Measurements from ENCODE around the gene CBLC.
A peak's percentile ranks its signal among the peaks of the same experiment; 100 is the strongest.
"Not testable (repeated sequence)": the region's sequence is repeated elsewhere in the genome, so short reads cannot be mapped to it uniquely, and the experiment has no call there.

The CBLC gene

DNA sequence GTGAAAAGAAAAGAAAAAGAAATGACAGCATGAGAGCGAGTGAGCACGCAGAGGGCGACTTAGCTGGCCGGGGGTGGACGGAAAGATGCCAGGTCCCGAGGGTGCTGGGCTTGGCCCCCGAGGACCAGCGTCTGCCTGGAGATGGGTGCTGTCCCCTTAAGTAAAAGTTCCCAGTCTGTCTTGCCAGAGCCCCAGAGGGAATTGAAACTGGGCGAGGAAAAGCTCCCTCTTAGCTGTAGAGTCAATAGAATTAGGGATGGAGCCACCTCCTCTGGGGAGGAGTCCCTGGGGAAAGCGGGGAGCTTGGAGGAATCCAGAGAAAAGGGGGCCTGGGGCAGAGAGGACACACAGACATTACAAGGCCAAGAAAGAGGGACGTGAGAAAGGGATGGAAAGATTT lies 44.5 kb downstream of the CBLC start:
- DNase-seq: no peak

DNA sequence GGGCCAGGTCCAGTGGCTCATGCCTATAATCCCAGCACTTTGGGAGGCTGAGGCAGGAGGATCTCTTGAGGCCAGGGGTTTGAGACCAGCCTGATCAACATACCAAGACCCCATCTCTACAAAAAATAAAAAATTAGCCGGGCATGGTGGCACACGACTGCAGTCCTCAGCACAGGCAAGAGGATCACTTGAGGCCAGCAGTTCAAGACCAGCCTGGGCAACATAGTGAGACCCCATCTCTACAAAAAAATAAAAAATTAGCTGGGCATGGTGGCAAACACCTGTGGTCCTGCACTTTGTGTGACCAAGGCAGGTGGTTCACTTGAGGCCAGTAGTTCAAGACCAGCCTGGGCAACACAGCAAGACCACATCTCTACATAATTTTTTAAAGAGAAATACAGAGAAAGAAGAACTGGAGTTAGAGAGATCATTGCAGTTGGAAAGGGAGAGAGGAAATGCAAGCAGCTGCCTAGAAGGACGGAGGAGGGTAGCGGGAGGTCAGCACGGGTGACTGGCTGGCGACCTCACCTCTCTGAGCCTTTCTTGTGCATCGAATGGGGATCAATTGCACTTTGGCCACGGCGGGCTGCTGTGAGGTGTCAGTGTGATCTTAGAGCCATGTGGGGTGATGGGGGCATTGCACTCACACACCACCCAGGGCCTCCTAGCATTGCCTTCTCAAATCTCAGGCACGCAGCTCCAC lies 45.1 kb downstream of the CBLC start:
- DNase-seq: no peak

DNA sequence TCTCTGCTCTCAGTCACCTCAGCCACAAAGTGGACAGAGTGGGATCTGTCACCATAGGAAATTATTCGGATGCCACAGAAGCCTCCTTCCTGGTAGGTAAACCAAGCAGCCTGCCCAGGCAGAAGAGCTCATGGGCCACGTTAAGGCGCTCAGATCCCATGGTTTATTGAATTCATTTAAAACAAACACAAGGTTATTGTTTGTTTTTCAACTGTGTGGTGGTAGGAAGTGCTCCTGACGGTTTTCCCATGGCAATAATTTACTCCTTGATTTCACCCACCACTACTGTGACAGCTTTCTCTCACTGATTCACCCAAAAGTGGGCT lies 45.6 kb downstream of the CBLC start:
- no peak for DNase-seq

DNA sequence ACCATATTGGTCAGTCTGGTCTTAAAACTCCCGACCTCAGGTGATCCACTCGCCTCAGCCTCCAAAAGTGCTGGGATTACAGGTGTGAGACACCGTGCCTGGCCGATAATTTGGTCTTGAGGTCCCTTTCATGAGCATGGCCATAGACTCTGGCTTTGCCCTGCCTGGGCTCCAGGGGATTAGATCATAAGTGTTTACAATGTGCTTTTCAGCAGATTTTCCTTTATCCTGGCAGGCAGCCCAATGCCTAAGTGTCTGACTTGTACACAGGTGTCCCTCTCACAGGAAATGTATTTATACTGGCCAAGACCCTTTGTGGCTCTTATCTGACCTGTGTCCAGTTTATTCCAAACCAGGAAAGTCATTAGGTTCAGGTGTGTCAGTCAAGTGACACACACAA lies 47.1 kb downstream of the CBLC start:
- DNase-seq: no peak

DNA sequence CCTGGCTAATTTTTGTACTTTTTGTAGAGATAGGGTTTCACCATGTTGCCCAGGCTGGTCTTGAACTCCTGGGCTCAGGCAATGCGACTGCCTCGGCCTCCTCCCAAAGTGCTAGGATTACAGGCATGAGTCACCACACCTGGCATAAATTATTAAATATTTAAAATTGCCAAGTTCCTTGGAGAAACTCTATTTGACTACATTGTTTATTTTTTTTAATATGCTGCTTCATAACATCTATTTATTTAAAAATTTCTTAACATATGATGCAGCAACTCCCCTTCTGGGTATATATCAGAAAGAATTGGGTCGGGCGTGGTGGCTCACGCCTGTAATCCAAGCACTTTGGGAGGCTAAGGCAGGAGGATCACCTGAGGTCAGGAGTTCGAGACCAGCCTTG lies 55.2 kb downstream of the CBLC start:
- DNase-seq: not testable (repeated sequence)

DNA sequence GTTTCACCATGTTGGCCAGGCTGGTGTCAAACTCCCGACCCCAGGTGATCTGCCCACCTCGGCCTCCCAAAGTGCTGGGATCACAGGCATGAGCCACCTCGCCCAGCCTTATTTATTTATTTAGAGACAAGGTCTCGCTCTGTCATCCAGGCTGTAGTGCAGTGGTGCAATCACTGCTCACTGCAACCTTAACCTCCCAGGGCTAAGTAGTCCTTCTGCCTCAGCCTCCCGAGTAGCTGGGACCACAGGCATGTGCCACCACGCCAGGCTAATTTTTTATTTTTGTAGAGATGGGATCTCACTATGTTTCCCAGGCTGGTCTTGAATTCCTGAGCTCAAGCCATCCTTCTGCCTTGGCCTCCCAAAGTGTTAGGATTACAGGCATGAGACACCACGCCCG lies 56.7 kb downstream of the CBLC start:
- not testable (repeated sequence) for DNase-seq

DNA sequence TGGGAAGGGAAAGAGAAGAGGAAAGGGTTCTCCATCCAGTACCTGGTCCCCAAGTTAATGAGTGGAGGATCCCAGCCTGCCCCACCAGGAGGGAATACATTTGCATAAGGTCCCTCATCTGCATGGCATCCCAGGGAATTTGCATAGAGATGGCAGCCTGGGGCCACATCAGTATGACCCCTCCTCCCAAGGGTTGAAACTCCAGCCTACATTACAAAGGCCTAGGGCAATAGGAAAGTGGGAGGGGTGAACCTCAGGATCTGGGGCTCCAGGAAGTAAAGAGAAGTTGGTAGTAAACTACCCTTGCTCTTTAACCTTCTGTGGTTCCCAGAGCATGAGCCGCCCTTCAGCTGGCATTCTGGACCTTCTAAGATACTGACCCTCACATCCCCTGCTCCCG lies 61.6 kb downstream of the CBLC start:
- no peak for DNase-seq

DNA sequence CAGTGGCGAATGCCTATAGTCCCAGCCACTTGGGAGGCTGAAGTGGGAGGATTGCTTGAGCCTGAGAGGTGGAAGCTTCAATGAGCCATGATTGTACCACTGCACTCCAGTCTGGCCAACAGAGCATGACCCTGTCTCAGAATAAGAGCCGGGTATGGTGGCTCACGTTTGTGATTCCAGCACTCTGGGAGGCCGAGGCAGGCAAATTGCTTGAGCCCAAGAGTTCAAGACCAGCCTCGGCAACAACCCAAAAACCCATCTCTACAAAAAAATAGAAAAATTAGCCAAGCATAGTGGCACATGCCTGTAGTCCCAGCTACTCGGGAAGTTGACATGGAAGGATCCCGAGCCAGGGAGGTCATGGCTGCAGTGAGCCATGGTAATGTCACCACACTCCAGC lies 63.1 kb downstream of the CBLC start:
- no peak for DNase-seq

DNA sequence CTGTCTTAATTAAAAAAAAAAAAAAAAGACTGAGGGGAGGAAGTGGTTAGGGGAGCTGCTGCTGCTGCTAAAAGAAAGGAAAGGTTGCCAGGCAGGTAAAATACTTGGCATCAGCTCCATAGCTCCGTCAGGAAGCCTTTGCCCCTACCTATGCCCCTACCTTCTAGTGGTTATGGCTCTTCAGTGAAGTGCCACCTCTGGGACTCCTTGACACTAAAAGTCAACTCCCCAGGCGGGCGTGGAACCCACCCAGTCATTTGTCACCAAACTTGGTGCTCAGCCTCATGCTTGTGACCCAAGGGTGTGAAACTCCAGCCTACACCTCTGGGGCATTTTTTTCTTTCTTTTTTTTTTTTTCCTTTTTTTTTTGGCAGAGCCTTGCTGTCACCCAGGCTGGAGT lies 63.5 kb downstream of the CBLC start:
- DNase-seq: no peak

DNA sequence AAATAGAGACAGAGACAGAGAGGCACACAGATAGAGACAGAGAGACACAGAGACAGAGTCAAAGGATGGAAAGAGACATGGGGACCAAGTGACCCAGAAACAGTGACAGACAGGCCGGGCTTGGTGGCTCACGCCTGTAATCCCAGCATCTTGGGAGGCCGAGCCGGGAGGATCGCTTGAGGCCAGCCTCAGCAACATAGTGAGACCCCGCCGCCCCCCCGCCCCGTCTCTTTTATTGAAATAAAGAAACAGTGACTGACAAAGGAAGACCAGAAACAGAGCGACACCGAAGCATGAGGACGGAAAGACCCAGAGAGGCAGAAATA lies 67.6 kb downstream of the CBLC start:
- DNase-seq: no peak

DNA sequence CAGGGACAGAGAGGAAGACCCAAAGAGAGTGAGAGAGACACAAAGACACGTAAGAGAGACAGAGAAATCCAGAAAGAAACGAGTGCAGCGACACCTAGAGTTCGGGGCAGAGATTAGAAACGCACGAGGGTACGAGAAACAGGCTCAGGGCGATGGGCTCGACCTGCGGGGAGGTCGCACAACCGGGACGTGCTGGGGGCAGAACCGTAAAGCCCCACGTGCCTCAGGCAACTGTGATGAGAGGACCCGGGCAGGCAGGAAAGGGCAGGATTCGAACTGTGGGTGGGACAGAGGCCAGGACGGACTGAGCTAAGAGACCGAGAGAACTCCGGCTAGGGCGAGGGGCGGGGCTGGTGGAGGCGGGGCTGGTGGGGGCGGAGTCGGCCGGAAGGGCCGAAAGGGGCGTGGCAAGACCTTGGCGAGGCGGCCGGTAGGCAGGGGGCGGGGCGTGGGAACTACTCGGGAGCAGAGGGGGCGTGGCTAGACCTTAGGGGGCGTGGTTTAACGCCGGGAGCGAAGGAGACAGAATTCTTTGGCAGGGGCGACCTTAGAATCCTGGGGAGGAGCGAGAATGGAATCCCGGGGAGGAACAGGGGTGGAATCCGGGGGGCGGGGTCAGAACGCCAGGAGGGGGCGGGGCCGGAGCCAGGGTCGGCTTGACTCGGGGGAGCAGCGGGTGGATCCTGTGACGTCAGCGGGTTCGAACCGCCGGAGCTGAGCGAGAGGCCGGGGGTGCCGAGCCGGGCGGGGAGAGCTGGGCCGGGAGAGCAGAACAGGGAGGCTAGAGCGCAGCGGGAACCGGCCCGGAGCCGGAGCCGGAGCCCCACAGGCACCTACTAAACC lies 68.1 kb downstream of the CBLC start, which contains the start of gene NECTIN2:
Gene NECTIN2 (plus strand): TSS at position 686 of the 843 bp plus-strand sequence. CDS start 229 bp downstream, outside the sequence.
- peak; percentile 90 for DNase-seq

DNA sequence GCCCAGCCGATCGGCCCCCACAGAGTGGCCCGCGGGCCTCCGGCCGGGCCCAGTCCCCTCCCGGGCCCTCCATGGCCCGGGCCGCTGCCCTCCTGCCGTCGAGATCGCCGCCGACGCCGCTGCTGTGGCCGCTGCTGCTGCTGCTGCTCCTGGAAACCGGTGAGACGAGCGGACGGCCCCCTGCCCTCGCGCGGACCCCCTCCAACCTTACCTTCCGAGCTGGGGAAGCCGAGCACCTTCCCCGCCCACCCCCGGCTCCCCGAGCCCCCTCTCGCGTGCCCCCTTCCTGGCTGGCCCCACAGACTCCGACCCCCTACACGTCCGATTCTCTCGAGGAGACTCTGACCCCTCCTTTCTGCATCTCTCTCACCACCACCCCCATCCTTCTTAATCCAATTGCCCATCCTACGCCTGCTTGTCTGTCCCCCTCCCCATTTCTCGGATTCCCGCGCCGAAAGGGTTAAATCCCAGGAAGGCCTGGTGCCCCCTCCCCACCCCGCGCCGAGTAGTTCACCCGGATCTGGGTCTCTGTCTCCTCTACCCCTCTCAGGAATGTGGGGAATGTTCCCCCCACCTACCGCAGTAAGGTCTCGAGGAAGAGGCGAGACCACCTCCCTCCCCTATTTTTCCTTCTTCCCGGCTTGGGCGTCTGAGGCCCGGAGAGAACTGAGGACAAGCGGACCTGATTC lies 68.9 kb downstream of the CBLC start:
- no peak for DNase-seq

DNA sequence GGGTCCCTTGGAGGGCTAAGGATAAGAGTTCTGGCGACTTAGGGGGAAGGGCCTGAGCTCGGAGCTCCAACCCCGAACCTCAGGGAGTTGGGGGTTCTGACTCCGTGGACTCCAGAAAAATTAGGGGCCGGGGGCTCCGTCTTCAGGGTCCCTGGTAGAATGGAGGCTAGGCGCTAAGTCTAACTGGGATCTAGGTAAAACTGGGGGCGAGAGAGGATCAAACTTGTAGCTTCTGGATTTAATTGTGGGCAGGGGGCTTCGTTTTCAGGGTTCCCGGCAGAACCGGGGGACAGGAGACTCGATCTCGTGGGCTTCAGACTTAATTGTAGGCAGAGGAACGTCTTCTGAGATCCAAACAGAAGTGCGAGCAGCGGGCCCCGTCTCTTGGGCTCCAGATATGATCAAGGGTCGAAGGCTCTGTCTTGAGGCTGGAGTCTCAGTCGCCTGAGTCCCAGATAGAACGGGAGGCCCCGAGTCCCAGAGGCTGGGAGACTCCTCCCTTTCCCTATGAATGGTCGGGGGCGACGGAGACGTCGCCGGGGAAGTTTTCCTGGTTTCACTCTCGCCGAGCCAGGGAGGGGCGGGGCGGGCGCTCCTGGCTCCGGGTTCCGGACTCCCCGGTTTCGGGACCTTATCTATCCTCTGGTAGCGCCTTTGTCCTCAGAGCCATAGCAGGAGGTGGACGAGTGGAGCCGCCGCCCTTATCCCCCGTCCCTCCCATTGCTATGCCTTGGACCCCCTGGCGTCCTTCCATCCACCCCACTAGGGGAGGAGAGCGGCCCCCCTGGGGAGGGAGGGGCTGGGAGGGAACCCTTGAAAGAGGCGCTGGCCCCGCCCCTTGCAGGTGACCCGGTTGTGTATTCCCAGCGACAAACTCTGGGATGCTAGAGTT lies 69.7 kb downstream of the CBLC start:
- no peak for DNase-seq

DNA sequence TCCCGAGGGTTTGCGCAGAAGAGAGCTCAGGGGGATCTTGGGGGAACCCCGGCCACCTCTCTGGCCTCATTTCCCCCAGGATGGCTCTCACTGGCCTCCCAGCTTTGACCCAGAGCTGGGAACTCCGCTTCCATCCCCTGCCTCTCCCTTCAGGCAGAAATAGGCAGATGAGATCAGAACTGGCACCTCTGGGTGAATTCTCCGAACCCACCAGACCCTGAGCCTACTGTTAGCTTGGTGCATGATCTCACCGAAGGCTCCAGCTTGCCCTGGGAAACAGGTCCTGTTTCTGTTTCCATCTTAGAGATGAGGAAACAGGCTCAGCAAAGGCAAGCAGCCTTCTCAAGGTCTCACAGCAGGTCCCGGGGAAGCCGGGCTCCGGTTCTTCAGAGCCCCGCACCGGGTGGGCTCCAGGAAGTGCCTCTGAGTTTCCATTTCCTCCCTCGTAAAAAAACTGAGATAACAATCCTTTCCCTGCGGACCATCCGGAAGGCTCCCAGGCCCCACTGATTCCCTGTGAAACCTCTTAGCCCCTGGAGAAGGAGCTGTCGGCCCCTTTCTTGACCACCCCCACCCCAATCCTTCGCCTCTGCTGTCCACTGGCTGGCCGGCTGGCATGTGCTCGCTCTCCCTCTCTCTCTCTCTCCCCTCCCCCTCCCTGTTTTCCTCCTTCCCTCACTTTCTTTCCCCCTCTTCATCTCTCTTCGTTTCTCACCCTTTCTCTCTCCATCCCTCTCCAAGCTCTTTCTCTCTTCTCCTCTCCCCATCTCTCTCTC lies 70.5 kb downstream of the CBLC start:
- DNase-seq: no peak

DNA sequence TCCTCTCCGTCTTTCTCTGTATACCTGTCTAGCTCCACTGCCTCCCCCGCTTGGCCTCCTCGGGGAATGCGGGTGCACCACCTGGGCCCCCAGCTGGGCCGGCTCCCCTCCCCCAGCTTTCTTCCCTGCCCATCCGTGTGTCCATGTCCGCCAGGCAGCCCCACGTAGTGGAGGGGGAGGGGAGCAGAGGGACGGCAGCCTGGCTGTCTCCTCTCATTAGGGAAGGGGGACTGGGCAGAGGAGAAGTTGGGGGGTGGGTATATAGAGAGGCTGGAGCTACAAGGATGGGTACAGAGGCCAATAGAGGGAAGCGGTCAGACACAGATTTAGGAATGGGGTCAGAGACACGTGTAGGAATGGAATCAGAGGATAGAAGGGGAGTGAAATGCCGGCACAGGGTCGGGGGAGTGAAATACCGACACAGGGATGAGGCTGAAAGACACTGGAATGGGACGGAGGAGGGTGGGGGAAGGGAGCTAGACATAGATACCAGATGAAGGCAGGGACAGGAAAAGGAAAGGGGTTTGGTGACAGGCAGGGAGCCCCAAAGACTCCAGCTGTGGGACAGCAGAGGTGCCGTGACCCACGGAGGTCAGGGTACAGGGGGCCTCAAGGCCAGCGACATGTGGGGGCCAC lies 71.2 kb downstream of the CBLC start:
- DNase-seq: no peak
